Liver (tissue), 9 donors: ENCODE data around the gene XG. TPM values are rescaled to one million over a fixed set of nuclear protein-coding genes. Genes with fewer than 3 reads are reported as not detected.
"Not testable (repeated sequence)": the region's sequence is repeated elsewhere in the genome, so short reads cannot be mapped to it uniquely, and the experiment has no call there.

Experiments
- DNase-seq: peaks from one replicate; pipeline ENCODE4 v3.0.0-alpha.2; 2017; ENCODE audit warnings: low spot score
- H3K27ac ChIP-seq, 2 donors: one replicate each; pipeline ENCODE4 v1.7.0; 2013; ENCODE audit warnings: inconsistent platforms in 2 of 2, low read length in 2 of 2, control low read depth in 1 of 2, low read depth in 1 of 2, mild to moderate bottlenecking in 1 of 2
- H3K27me3 ChIP-seq, 4 donors: one replicate each; pipeline versions ENCODE4 v1.6.1 to v1.7.0; 2013; ENCODE audit warnings: low read length in 3 of 4, inconsistent platforms in 1 of 4, mild to moderate bottlenecking in 1 of 4, moderate library complexity in 1 of 4; ENCODE audit not compliant: control insufficient read depth in 4 of 4, insufficient read depth in 4 of 4
- H3K36me3 ChIP-seq, 4 donors: one replicate each; pipeline versions ENCODE4 v1.6.1 to v1.7.0; 2013; ENCODE audit warnings: low read length in 3 of 4, mild to moderate bottlenecking in 3 of 4, low read depth in 1 of 4, moderate library complexity in 1 of 4; ENCODE audit not compliant: control insufficient read depth in 4 of 4, insufficient read depth in 3 of 4
- H3K4me1 ChIP-seq, 4 donors: one replicate each; pipeline versions ENCODE4 v1.6.1 to v1.7.0; 2013; ENCODE audit warnings: low read length in 3 of 4, mild to moderate bottlenecking in 3 of 4, moderate library complexity in 1 of 4; ENCODE audit not compliant: control insufficient read depth in 4 of 4, insufficient read depth in 4 of 4
- H3K4me3 ChIP-seq, 3 donors: one replicate each; pipeline versions ENCODE4 v1.6.1 to v1.7.0; 2013; ENCODE audit warnings: low read length in 3 of 3, control low read depth in 1 of 3, low read depth in 1 of 3, mild to moderate bottlenecking in 1 of 3
- H3K9ac ChIP-seq, 2 donors: one replicate each; pipeline ENCODE4 v1.7.0; 2013; ENCODE audit warnings: low read length in 2 of 2, mild to moderate bottlenecking in 2 of 2, moderate library complexity in 2 of 2, control low read depth in 1 of 2, low read depth in 1 of 2
- H3K9me3 ChIP-seq, 4 donors: one replicate each; pipeline versions ENCODE4 v1.6.1 to v1.7.0; 2013; ENCODE audit warnings: low read length in 3 of 4; ENCODE audit not compliant: control insufficient read depth in 4 of 4
- ATF3 ChIP-seq: IDR thresholded peaks from 2 replicates; pipeline ENCODE4 v1.6.1; 2016; ENCODE audit warnings: antibody characterized with exemption
- FOXA1 ChIP-seq: IDR thresholded peaks from 2 replicates; pipeline ENCODE4 v1.6.1; 2016; ENCODE audit warnings: antibody characterized with exemption
- FOXA2 ChIP-seq: IDR thresholded peaks from 2 replicates; pipeline ENCODE4 v1.6.1; 2016; ENCODE audit warnings: antibody characterized with exemption
- GABPA ChIP-seq, 2 donors: IDR thresholded peaks in 1 of 2; conservative IDR thresholded peaks in 1 of 2; 2 replicates each; pipeline ENCODE4 v1.6.1; 2016; ENCODE audit warnings: antibody characterized with exemption in 2 of 2, mild to moderate bottlenecking in 1 of 2, moderate library complexity in 1 of 2
- HNF4A ChIP-seq, 2 donors: conservative IDR thresholded peaks; 2 replicates each; pipeline ENCODE4 v1.6.1; 2016; ENCODE audit warnings: antibody characterized with exemption in 2 of 2, mild to moderate bottlenecking in 2 of 2
- MAX ChIP-seq: IDR thresholded peaks from 2 replicates; pipeline ENCODE4 v1.6.1; 2016; ENCODE audit warnings: antibody characterized with exemption
- NR2F2 ChIP-seq: IDR thresholded peaks from 2 replicates; pipeline ENCODE4 v1.6.1; 2016; ENCODE audit warnings: antibody characterized with exemption
- RAD21 ChIP-seq, 2 donors: IDR thresholded peaks; 2 replicates each; pipeline ENCODE4 v1.6.1; 2016; ENCODE audit warnings: antibody characterized with exemption in 2 of 2, mild to moderate bottlenecking in 2 of 2
- RXRA ChIP-seq, 2 donors: IDR thresholded peaks; 2 replicates each; pipeline ENCODE4 v1.6.1; 2017 to 2018; ENCODE audit warnings: antibody characterized with exemption in 2 of 2, mild to moderate bottlenecking in 1 of 2
- TAF1 ChIP-seq: conservative IDR thresholded peaks from 2 replicates; pipeline ENCODE4 v1.6.1; 2016; ENCODE audit warnings: antibody characterized with exemption, mild to moderate bottlenecking
- YY1 ChIP-seq: IDR thresholded peaks from 2 replicates; pipeline ENCODE4 v1.6.1; 2016; ENCODE audit warnings: antibody characterized with exemption, mild to moderate bottlenecking
- WGBS: extraction: QIAGEN DNeasy Blood & Tissue Kit; methylation state at CpG from one replicate; pipeline ENCODE4 v1.1.7; 2013; 5-methylcytosine and 5-hydroxymethylcytosine counted together
- polyA plus RNA-seq, 2 donors: library from polyadenylated mRNA; stranded (reverse) in 1 of 2; unstranded in 1 of 2; fragments of 200-250 nt in 1 of 2; fragments of >200 nt in 1 of 2; fragmentation: Nextera tagmentation in 1 of 2; extraction: Ambion mirVana in 1 of 2; gene quantifications; one replicate each; pipeline versions ENCODE4 v1.2.1 to v1.2.3, GENCODE V29; 2013 to 2015
- total RNA-seq, 2 donors: library from RNA; depleted of rRNA; stranded (reverse); fragments of >200 nt; gene quantifications; one replicate each; pipeline ENCODE4 v1.2.3, GENCODE V29; 2014
- TF ChIP-seq, protein P1 (sequence below): IDR thresholded peaks from 2 replicates; pipeline ENCODE4 v1.6.1; 2016; ENCODE audit warnings: antibody characterized with exemption, mild to moderate bottlenecking
- donor health status: healthy.
- donor health status: healthy.
- donor health status: healthy.
- donor health status: healthy.
- donor health status: healthy.

Gene XG
- total and polyA plus RNA-seq, 4 donors: 0.02 to 0.93 (median 0.74) TPM; not detected in 1

DNA sequence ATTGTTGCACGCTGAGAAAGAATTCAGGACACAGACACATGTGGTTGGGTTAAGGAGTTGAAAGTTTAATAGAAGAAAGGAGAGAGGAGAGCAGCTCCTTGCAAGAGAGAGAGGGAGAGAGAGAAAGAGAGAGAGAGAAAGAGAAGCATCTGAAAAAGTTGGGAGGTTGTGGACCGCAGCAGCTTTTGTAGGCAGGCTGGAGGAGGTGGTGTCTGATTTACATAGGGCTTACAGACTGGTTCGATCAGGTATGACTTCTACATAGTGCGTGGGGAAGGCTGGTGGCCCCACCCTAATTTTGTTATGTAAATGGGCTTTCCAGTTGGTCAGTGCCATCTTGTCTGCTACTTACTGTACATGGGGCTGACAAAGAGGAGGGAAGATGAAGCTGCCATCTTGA, 49.4 kb downstream of the XG start:
- no peak overlapping the region for H3K27ac ChIP-seq
- H3K4me3 ChIP-seq: no peak overlapping the region
- H3K36me3 ChIP-seq: no peaks in the 10 kb centered on the region
- TF ChIP-seq RXRA (IDR thresholded peaks at IDR 0.05) (no peak), FOXA2 (no peak), GABPA (IDR thresholded peaks at IDR 0.05 in 1 of 2, conservative IDR thresholded peaks at IDR 0.05 in 1 of 2) (no peak), MAX (no peak), YY1 (no peak), ATF3 (no peak), RAD21 (IDR thresholded peaks at IDR 0.05) (no peak), HNF4A (conservative IDR thresholded peaks at IDR 0.05) (no peak), NR2F2 (no peak), TAF1 (no peak), FOXA1 (no peak)
- TF ChIP-seq, protein P1, sequence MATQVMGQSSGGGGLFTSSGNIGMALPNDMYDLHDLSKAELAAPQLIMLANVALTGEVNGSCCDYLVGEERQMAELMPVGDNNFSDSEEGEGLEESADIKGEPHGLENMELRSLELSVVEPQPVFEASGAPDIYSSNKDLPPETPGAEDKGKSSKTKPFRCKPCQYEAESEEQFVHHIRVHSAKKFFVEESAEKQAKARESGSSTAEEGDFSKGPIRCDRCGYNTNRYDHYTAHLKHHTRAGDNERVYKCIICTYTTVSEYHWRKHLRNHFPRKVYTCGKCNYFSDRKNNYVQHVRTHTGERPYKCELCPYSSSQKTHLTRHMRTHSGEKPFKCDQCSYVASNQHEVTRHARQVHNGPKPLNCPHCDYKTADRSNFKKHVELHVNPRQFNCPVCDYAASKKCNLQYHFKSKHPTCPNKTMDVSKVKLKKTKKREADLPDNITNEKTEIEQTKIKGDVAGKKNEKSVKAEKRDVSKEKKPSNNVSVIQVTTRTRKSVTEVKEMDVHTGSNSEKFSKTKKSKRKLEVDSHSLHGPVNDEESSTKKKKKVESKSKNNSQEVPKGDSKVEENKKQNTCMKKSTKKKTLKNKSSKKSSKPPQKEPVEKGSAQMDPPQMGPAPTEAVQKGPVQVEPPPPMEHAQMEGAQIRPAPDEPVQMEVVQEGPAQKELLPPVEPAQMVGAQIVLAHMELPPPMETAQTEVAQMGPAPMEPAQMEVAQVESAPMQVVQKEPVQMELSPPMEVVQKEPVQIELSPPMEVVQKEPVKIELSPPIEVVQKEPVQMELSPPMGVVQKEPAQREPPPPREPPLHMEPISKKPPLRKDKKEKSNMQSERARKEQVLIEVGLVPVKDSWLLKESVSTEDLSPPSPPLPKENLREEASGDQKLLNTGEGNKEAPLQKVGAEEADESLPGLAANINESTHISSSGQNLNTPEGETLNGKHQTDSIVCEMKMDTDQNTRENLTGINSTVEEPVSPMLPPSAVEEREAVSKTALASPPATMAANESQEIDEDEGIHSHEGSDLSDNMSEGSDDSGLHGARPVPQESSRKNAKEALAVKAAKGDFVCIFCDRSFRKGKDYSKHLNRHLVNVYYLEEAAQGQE: no peak
- no peaks in the 10 kb centered on the region for H3K27me3 ChIP-seq
- DNase-seq: no peak
- 94% methylated on average over 4 of the region's 4 CpGs for WGBS
- no peaks in the 10 kb centered on the region for H3K9me3 ChIP-seq
- H3K9ac ChIP-seq: no peak overlapping the region
- no peaks in the 10 kb centered on the region for H3K4me1 ChIP-seq

- not testable (repeated sequence) for H3K4me3 ChIP-seq, H3K27me3 ChIP-seq, H3K4me1 ChIP-seq, H3K36me3 ChIP-seq, DNase-seq, H3K9me3 ChIP-seq, H3K27ac ChIP-seq, H3K9ac ChIP-seq
- 68% methylated on average over 18 of the region's 18 CpGs for WGBS
These were observed 50.7 kb downstream of the XG start for GRCh38 chrX:2802376-2803090.

GRCh38 chrX:2803486-2803885, 51.6 kb downstream of the XG start:
- 85% methylated on average over 8 of the region's 8 CpGs for WGBS

DNA sequence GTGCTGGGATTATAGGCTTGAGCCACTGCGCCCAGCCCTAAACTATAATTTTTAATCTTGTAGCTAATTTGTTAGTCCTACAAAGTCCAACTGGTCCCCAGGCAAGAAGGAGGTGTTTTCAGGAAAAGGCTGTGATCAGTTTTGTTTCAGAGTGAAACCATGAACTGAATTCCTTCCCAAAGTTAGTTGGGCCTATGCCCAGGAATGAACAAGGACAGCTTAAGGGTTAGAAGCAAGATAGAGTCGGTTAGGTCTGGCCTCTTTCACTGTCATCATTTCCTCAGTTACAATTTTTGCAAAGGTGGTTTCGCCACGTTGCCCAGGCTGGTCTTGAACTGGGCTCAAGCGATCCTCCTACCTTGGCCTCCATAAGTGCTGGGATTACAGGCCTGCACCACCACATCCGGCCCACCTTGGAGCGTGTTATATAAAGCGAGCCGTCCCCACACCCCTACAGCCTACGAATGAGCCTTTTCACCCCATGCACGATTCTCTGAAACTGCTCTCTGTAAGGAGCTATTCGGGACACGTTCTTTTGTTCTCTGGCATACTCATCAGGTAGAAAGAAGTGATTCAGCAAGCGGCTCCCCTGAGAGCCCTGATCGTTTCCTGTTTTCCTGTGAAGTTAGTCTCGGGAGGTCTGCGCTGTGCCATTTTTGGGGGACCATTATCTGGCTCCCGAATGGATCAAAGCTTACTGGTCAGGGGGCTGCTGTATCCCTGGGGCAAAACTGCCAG, 52.4 kb downstream of the XG start:
- H3K4me3 ChIP-seq, H3K9ac ChIP-seq, H3K9me3 ChIP-seq, H3K36me3 ChIP-seq, H3K4me1 ChIP-seq, H3K27me3 ChIP-seq, DNase-seq, H3K27ac ChIP-seq: not testable (repeated sequence)
- 88% methylated on average over 18 of the region's 18 CpGs for WGBS

More at GRCh38 chrX:2803486-2803885, 51.6 kb downstream of the XG start:
- not testable (repeated sequence) for H3K36me3 ChIP-seq, H3K4me3 ChIP-seq, H3K27ac ChIP-seq, H3K4me1 ChIP-seq, H3K9ac ChIP-seq, H3K9me3 ChIP-seq, H3K27me3 ChIP-seq, DNase-seq

GRCh38 chrX:2804858-2805257, 53.0 kb downstream of the XG start:
- not testable (repeated sequence) for H3K27ac ChIP-seq, H3K4me1 ChIP-seq, H3K9me3 ChIP-seq, H3K9ac ChIP-seq, H3K4me3 ChIP-seq, H3K27me3 ChIP-seq, DNase-seq, H3K36me3 ChIP-seq
- 93% methylated on average over 20 of the region's 20 CpGs for WGBS
